ENCODE results near the gene IQSEC1. TPM values are rescaled to one million over a fixed set of nuclear protein-coding genes. Genes with fewer than 3 reads are reported as not detected.

The IQSEC1 gene
- total and polyA plus RNA-seq, 2 of the 8 experiments (the other 6 are each of a cell fraction or from before 2014, with no cell fraction given) = 6.8 to 28.8 TPM

- TF ChIP-seq CHD7 (IDR thresholded peaks at IDR 0.05; ENCODE audit: insufficient replicate concordance, low read length) (no peak), POU5F1 (IDR thresholded peaks at IDR 0.05; ENCODE audit: low read depth, low read length) (no peak), CHD2 (IDR thresholded peaks at IDR 0.05; ENCODE audit: low read length) (no peak), SP1 (IDR thresholded peaks at IDR 0.05; ENCODE audit: low read depth, low read length) (no peak), EP300 (IDR thresholded peaks at IDR 0.05; ENCODE audit: borderline replicate concordance in 1 of 2, low read depth in 2 of 2, low read length in 2 of 2) (no peak), HDAC2 (IDR thresholded peaks at IDR 0.05; ENCODE audit: borderline replicate concordance in 1 of 2, low read depth in 2 of 2, low read length in 2 of 2) (no peak), NANOG (IDR thresholded peaks at IDR 0.05; ENCODE audit: insufficient read depth, low read depth, low read length, poor library complexity, severe bottlenecking) (no peak), E2F6 (IDR thresholded peaks at IDR 0.05) (no peak)
Measured at GRCh38 chr3:13045904-13046568, 27.2 kb downstream of the IQSEC1 start (continued).
